Stimulated activated naive CD8-positive, alpha-beta T cell treated with anti-CD3 and anti-CD28 coated beads, Interleukin-15, amount 100 ng/mL, for 72 hours (primary cell): Measurements from ENCODE around the gene LAMTOR2.

Experiments used
- ATAC-seq: fragments of 150-1000 bp; cut with Tn5 transposase; 2 replicates; pipeline ENCODE4 v1.10.0; 2021; ENCODE audit warnings: mild to moderate bottlenecking, moderate library complexity
- DNase-seq, 2 donors: peaks; one replicate each; pipeline ENCODE4 v3.0.0; 2021 to 2022
- H3K27ac Mint-ChIP-seq, 2 donors: one replicate each; pipeline ENCODE4 v1.8.0; 2022; ENCODE audit warnings: mild to moderate bottlenecking in 2 of 2, mixed read lengths in 2 of 2, moderate library complexity in 2 of 2
- H3K27me3 Mint-ChIP-seq: one replicate; pipeline ENCODE4 v1.8.0; 2022; ENCODE audit warnings: mixed read lengths
- H3K4me1 Mint-ChIP-seq: one replicate; pipeline ENCODE4 v1.8.0; 2022; ENCODE audit warnings: mild to moderate bottlenecking, mixed read lengths
- H3K4me3 Mint-ChIP-seq, 2 donors: one replicate each; pipeline ENCODE4 v1.8.0; 2022; ENCODE audit warnings: mild to moderate bottlenecking in 2 of 2, mixed read lengths in 2 of 2, moderate library complexity in 1 of 2
- H3K9me3 Mint-ChIP-seq, 2 donors: one replicate each; pipeline ENCODE4 v1.8.0; 2022; ENCODE audit warnings: mixed read lengths in 2 of 2

The LAMTOR2 gene

DNA sequence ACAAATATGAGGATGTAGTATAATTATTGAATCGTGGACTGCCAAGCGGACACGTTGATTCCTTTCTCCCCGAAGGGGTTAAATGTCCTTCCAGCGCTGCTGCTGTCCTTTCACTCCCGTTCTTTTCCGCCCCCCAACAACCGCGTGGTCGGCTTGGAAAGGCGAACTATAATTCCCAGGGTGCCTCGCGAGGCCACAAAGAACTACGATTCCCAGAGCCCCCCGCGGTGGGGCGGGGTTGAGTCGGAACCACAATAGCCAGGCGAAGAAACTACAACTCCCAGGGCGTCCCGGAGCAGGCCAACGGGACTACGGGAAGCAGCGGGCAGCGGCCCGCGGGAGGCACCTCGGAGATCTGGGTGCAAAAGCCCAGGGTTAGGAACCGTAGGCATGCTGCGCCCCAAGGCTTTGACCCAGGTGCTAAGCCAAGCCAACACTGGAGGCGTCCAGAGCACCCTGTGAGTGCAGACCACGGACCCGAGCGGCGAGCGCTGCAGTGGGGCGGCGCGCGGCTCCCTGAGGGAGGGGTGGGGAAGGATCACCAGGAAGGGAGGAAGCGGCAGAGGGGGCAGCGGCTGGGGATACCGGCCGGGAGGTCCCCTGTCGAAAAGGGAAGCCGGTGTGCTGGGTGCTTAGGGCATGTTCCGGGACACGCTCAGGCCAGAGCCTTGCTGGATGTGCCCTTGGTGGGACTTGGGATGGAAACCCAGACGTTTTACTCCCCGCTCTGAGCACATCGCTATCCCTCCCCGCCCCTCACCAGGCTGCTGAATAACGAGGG lies at the start of gene LAMTOR2:
LAMTOR2 (plus strand) TSS at position 283 of the 781 bp plus-strand sequence; CDS start at position 391, 108 bp downstream.
- Mint-ChIP-seq H3K4me1 (peaks cover 38% of the 10 kb centered on the region), H3K27me3 (no peaks in the 10 kb centered on the region), H3K4me3 (peak within 1 kb of the TSS; percentile 98 to 99), H3K9me3 (no peaks in the 10 kb centered on the region), H3K27ac (peak within 1 kb of the TSS; percentile 95 to 98)
- ATAC-seq (peak; percentile 79), DNase-seq (peak; percentile 92 to 95)

GRCh38 chr1:156004843-156005584 lies 49.6 kb upstream of the LAMTOR2 start:
- Mint-ChIP-seq H3K4me3 (peak overlapping the region; percentile 44 to 48), H3K27ac (peak overlapping the region in 1 of 2 donors; percentile 78), H3K4me1 (peaks cover 15% of the 10 kb centered on the region), H3K9me3 (no peaks in the 10 kb centered on the region), H3K27me3 (no peaks in the 10 kb centered on the region)
- peak in 1 of 2 donors; percentile 22 for DNase-seq
- ATAC-seq = peak; percentile 88

GRCh38 chr1:156006666-156007376 lies 47.8 kb upstream of the LAMTOR2 start:
- ATAC-seq (no peak), DNase-seq (no peak)
- Mint-ChIP-seq H3K4me1 (peaks cover 15% of the 10 kb centered on the region), H3K9me3 (no peaks in the 10 kb centered on the region), H3K27me3 (no peaks in the 10 kb centered on the region), H3K27ac (peak overlapping the region in 1 of 2 donors; percentile 9), H3K4me3 (no peak overlapping the region)

DNA sequence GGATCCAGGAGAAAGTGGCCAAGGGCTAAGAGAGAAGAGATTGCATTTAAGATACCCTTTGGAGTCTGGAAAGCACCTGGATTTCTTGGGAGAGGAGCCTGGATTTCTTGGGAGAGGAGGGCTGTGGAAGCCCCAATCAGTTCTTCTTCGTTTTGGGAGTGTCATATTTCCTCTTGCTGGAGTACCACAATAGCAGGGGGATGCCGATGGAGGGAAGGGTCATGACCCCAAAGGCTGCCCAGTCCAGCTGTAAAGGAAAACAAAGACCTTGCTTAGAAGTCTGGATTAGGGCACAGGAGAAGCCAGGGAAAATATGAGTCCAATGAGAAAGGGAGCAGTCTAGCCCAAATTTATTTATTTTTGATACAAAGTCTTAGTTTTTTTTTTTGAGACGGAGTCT lies 45.2 kb upstream of the LAMTOR2 start:
- no peak overlapping the region for H3K27ac Mint-ChIP-seq
- H3K9me3 Mint-ChIP-seq = no peaks in the 10 kb centered on the region
- no peak overlapping the region for H3K4me3 Mint-ChIP-seq
- H3K27me3 Mint-ChIP-seq = no peaks in the 10 kb centered on the region
- DNase-seq = no peak
- H3K4me1 Mint-ChIP-seq = peaks cover 26% of the 10 kb centered on the region
- ATAC-seq = no peak

- ATAC-seq = no peak
- Mint-ChIP-seq H3K4me1 (peaks cover 11% of the 10 kb centered on the region), H3K27ac (peak overlapping the region in 1 of 2 donors; percentile 17), H3K4me3 (no peak overlapping the region), H3K27me3 (no peaks in the 10 kb centered on the region), H3K9me3 (no peaks in the 10 kb centered on the region)
- DNase-seq = no peak
Observed at GRCh38 chr1:156012051-156012817, 42.3 kb upstream of the LAMTOR2 start.

DNA sequence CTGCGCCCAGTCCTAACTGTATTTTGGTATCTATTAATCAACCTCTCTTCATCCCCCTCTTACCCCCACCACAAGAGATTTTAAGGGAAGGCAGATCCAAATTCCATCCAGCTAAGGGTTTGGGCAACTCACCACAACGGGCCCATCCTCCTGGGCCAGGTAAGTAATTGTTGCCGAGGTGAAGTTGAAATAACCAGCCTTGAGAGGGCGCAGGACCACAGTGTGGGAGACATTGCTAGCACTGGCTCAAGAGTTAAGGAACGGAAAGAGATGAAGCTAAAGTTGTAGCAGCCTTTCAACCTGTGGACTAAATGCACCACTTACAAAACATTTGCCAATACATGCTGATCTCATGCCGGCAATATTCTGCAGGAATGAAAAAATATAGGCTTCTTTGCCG lies 39.8 kb upstream of the LAMTOR2 start:
- Mint-ChIP-seq H3K4me3 (no peak overlapping the region), H3K27me3 (no peaks in the 10 kb centered on the region), H3K4me1 (peaks cover 31% of the 10 kb centered on the region), H3K27ac (peak overlapping the region in 1 of 2 donors; percentile 85), H3K9me3 (no peaks in the 10 kb centered on the region)
- DNase-seq = no peak
- ATAC-seq = no peak

DNA sequence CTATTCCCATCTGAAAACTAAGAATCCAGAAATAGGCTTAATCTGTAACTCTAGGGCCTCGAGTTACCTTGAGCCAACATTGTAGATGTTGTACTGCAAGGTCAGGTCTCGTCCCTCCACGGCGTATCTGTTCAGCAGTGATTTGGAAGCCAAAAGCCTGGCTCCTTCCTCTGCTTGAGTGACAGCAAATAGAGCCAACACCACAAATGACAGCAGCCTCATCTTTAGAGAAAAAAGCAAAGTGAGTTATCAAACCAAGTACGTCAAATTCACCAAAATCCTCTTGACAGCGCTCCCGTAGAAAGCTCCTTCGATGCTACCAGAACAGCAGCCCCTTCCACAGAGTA lies 34.7 kb upstream of the LAMTOR2 start:
- DNase-seq = no peak
- Mint-ChIP-seq H3K27me3 (peaks cover under 1% of the 10 kb centered on the region), H3K4me3 (peak overlapping the region; percentile 85 to 87), H3K4me1 (peaks cover 39% of the 10 kb centered on the region), H3K27ac (peak overlapping the region; percentile 85 to 96), H3K9me3 (no peaks in the 10 kb centered on the region)
- ATAC-seq = no peak

DNA sequence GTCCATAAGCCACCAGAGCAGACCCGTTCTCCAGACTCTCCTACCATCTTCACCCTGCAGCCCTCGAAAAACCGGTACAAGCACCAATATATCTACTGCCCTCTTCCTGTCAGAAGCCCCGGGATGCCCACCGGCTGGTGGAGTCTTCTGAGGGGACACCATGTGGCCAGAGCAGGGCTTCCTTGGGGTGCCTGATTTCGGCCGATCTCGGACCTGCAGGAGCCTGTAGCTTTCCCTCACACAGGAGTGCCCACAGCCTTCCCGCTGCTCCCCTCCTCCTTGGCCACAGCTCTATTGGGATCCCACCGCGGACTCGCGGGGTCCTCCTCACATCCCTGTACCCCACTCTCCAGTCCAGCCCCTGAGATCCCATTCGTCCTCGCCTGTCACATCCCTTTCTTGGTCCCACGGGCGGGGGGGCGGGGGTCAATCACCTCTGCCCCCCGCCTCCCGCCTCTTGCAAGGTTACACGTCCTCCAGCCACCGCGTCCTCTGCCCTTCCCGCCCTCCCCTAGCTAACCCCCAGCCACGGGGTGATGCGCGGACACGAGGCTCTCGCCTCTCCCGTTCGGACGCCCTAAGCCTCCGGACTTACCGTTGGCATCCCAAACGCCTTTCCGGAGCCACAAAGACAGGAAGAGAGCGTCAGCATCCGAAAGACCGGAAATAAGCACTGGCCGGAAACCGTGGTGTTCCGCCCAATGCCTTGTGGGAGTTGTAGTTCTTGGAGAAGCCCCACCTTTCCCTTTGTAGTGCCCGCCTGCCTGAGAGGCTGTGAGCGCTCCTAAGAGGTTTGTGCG lies 34.1 kb upstream of the LAMTOR2 start, which contains the start of gene SSR2:
SSR2 (minus strand) TSS at position 659 of the 800 bp plus-strand sequence. CDS start 784 bp downstream, outside the sequence.
- no peaks in the 10 kb centered on the region for H3K9me3 Mint-ChIP-seq
- ATAC-seq = peak; percentile 100
- peak within 1 kb of the TSS; percentile 85 to 87 for H3K4me3 Mint-ChIP-seq
- peak within 1 kb of the TSS; percentile 96 to 97 for H3K27ac Mint-ChIP-seq
- H3K27me3 Mint-ChIP-seq = peaks cover 6% of the 10 kb centered on the region
- peak; percentile 75 to 83 for DNase-seq
- peaks cover 39% of the 10 kb centered on the region for H3K4me1 Mint-ChIP-seq

GRCh38 chr1:156021093-156021428 lies 33.5 kb upstream of the LAMTOR2 start:
- ATAC-seq (no peak), DNase-seq (no peak)
- peaks cover 43% of the 10 kb centered on the region for H3K4me1 Mint-ChIP-seq
- H3K27me3 Mint-ChIP-seq = peaks cover 8% of the 10 kb centered on the region
- H3K4me3 Mint-ChIP-seq = peak overlapping the region; percentile 85 to 87
- H3K27ac Mint-ChIP-seq = no peak overlapping the region
- H3K9me3 Mint-ChIP-seq = no peaks in the 10 kb centered on the region

- ATAC-seq = no peak
- Mint-ChIP-seq H3K27me3 (peaks cover 8% of the 10 kb centered on the region), H3K9me3 (no peaks in the 10 kb centered on the region), H3K4me3 (peak overlapping the region in 1 of 2 donors; percentile 42), H3K27ac (no peak overlapping the region), H3K4me1 (peaks cover 45% of the 10 kb centered on the region)
- no peak for DNase-seq
Observed at GRCh38 chr1:156021954-156022353, 32.6 kb upstream of the LAMTOR2 start.

- Mint-ChIP-seq H3K4me1 (peaks cover 26% of the 10 kb centered on the region), H3K27me3 (peaks cover 8% of the 10 kb centered on the region), H3K9me3 (no peaks in the 10 kb centered on the region), H3K27ac (no peak overlapping the region), H3K4me3 (no peak overlapping the region)
- no peak for DNase-seq
- ATAC-seq = no peak
Observed at GRCh38 chr1:156024801-156025200, 29.8 kb upstream of the LAMTOR2 start.

DNA sequence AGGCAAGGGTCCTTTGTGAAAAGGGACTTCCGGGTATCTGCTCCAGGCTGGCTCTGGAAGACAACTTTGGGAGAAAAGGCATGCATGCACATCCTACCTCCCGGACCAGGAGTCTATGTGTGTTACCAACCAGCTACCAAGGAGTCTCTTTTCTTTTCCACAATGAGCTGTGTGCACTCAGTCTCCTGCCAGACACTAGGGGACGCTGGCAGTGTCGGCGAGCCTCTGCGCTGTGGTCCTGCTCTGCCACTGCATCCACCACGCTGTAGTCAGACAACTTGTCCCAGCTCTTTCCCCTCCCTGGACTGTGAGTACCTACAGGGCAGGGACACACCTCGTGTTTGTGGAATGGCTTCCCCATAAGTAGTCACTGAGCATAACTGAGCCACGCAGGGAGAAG lies 28.7 kb upstream of the LAMTOR2 start:
- ATAC-seq = peak; percentile 91
- H3K27ac Mint-ChIP-seq = no peak overlapping the region
- H3K4me3 Mint-ChIP-seq = no peak overlapping the region

DNA sequence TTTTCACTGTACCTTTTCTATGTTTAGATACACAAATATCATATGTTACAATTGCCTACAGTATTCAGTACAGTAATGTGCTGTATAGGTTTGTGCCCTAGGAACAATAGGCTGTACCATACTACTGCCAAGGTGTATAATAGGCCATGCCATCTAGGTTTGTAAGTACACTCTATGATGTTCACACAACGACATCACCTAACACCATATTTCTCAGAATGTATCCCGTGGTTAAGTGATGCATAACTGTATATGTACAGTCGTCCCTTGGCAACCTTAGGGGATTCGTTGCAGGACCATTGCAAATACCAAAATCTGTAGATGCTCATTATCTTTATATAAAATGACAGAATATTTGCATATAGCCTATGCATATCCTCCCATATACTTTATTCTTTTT lies 28.0 kb upstream of the LAMTOR2 start:
- H3K4me1 Mint-ChIP-seq = peaks cover 17% of the 10 kb centered on the region
- H3K4me3 Mint-ChIP-seq = no peak overlapping the region
- H3K9me3 Mint-ChIP-seq = no peaks in the 10 kb centered on the region
- DNase-seq (no peak), ATAC-seq (peak; percentile 77)
- no peak overlapping the region for H3K27ac Mint-ChIP-seq
- peaks cover 8% of the 10 kb centered on the region for H3K27me3 Mint-ChIP-seq

More for the DNA sequence above, 28.7 kb upstream of the LAMTOR2 start:
- DNase-seq = peak; percentile 36 to 57
- Mint-ChIP-seq H3K4me1 (peaks cover 19% of the 10 kb centered on the region), H3K9me3 (no peaks in the 10 kb centered on the region), H3K27me3 (peaks cover 8% of the 10 kb centered on the region)

DNA sequence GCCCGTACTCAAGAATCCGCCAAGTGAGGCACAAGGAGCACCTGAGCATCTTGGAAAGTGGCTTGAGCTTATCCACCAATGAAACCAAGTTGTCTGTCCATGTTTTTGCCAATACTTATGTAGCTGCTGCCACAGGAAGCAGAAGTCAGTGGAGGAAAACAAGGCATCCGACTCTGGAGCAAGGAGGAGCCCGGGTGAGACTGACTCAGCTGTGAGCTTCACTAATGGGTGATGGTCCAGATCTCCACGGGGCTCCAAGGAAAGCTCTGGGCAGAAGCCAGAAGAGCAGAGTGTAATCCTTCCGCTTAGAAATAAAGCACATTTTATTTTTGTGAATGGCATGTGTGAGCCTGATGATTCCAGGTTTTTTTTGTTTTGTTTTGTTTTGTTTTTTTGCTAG lies 21.6 kb upstream of the LAMTOR2 start:
- H3K4me1 Mint-ChIP-seq = no peaks in the 10 kb centered on the region
- DNase-seq (no peak), ATAC-seq (no peak)
- no peak overlapping the region for H3K27ac Mint-ChIP-seq
- H3K9me3 Mint-ChIP-seq = no peaks in the 10 kb centered on the region
- no peaks in the 10 kb centered on the region for H3K27me3 Mint-ChIP-seq
- H3K4me3 Mint-ChIP-seq = no peak overlapping the region
